ENCODE data around the gene SIAE.

Gene SIAE

GRCh38 chr11:124602193-124602592 is 71.3 kb downstream of the SIAE start:
- no peak for DNase-seq (ENCODE audit: low spot score)
- Histone ChIP-seq H3K27ac (no peak overlapping the region), H3K4me3 (no peak overlapping the region)
- no peak for TF ChIP-seq CTCF (IDR thresholded peaks at IDR 0.05)

- no peak for TF ChIP-seq CTCF (IDR thresholded peaks at IDR 0.05)
- Histone ChIP-seq H3K27ac (no peak overlapping the region), H3K4me3 (no peak overlapping the region)
- DNase-seq (ENCODE audit: low spot score) = no peak
Measured at GRCh38 chr11:124600621-124601320, 72.8 kb downstream of the SIAE start.

GRCh38 chr11:124597626-124598025 is 75.9 kb downstream of the SIAE start:
- DNase-seq (ENCODE audit: low spot score) = no peak
- Histone ChIP-seq H3K27ac (no peak overlapping the region), H3K4me3 (no peak overlapping the region)
- TF ChIP-seq CTCF (IDR thresholded peaks at IDR 0.05) = no peak

- TF ChIP-seq CTCF (IDR thresholded peaks at IDR 0.05) = no peak
- H3K27ac ChIP-seq = no peak overlapping the region
Measured at GRCh38 chr11:124595302-124595701, 78.2 kb downstream of the SIAE start.

GRCh38 chr11:124592627-124593026 is 80.9 kb downstream of the SIAE start:
- DNase-seq (ENCODE audit: low spot score) = no peak
- Histone ChIP-seq H3K4me3 (no peak overlapping the region), H3K27ac (no peak overlapping the region)
- no peak for TF ChIP-seq CTCF (IDR thresholded peaks at IDR 0.05)

More at GRCh38 chr11:124595302-124595701, 78.2 kb downstream of the SIAE start:
- no peak for DNase-seq (ENCODE audit: low spot score)
- H3K4me3 ChIP-seq = no peak overlapping the region

- Histone ChIP-seq H3K27ac (no peak overlapping the region), H3K4me3 (no peak overlapping the region)
- TF ChIP-seq CTCF (IDR thresholded peaks at IDR 0.05) = no peak
- DNase-seq (ENCODE audit: low spot score) = no peak
Measured at GRCh38 chr11:124591430-124591829, 82.1 kb downstream of the SIAE start.

GRCh38 chr11:124586238-124586860 is 87.2 kb downstream of the SIAE start:
- no peak overlapping the region for H3K27ac ChIP-seq
- no peak for DNase-seq (ENCODE audit: low spot score)
- TF ChIP-seq CTCF (IDR thresholded peaks at IDR 0.05) = peak; percentile 17
- no peak overlapping the region for H3K4me3 ChIP-seq

Measured in coronary artery (tissue), 2 donors.